C4-2B (cell line): ENCODE results near the gene DOCK9.

Experiments used
- CTCF ChIP-seq: fragments of 450-650 bp; conservative IDR thresholded peaks from 2 replicates; pipeline ENCODE4 v1.5.1; 2017; ENCODE audit warnings: mild to moderate bottlenecking
- ZFX ChIP-seq: fragments of 450-650 bp; IDR thresholded peaks from 2 replicates; pipeline ENCODE4 v1.6.1; 2017

- TF ChIP-seq CTCF (no peak), ZFX (no peak)
Observed at GRCh38 chr13:98755729-98756128, 222.1 kb downstream of the DOCK9 start.
